SK-MEL-5 (cell line): ENCODE results near the gene FXYD5. TPM values are rescaled to one million over a fixed set of nuclear protein-coding genes. Genes with fewer than 3 reads are reported as not detected.
"Not testable (repeated sequence)": the region's sequence is repeated elsewhere in the genome, so short reads cannot be mapped to it uniquely, and the experiment has no call there.

ENCODE experiments used
- DNase-seq: peaks from one replicate; pipeline ENCODE4 v3.0.0-alpha.2; 2016; ENCODE audit warnings: low read depth, low spot score
- in situ Hi-C: cut with HindIII; loops from 2 replicates; pipeline ENCODE4 v1.10.0; 2016; ENCODE audit warnings: low sequenced_read_pairs, high pct_unique_total_duplicates, low pct_unique_long_range_greater_than_20kb
- total RNA-seq: library from RNA; depleted of rRNA; stranded (reverse); fragments of >200 nt; shearing (Covaris generic); gene quantifications from 2 replicates; pipeline ENCODE4 v1.2.3, GENCODE V29; 2014

The FXYD5 gene
- total RNA-seq, 1 experiment from 2014 or later: 79.3 TPM

- in situ Hi-C loops: no loop called here
- no peak for DNase-seq
These were observed 41.3 kb downstream of the FXYD5 start for GRCh38 chr19:35195830-35196229.

GRCh38 chr19:35196861-35197260 is 42.3 kb downstream of the FXYD5 start:
- in situ Hi-C loops, DNase-seq: not testable (repeated sequence)

DNA sequence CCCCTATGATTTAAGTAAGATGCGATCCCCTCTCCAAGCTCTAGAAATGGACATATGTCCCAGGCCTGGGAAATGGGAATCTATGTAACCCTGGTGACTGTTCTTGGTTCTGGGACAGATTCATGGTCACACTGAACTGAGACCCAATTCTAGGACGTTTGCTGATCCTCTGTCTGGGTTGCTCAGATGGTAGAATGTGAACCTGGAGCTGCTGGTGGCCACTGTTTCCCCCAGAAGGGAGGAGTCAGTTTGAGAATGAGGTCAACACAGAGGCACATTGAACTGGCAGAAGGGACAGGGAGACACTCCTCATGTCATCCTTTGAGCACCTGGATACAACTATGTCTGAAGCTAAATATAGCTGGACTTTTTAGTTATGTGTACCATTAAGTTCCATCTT is 44.9 kb downstream of the FXYD5 start:
- no peak for DNase-seq
- in situ Hi-C loops: no loop called here

DNA sequence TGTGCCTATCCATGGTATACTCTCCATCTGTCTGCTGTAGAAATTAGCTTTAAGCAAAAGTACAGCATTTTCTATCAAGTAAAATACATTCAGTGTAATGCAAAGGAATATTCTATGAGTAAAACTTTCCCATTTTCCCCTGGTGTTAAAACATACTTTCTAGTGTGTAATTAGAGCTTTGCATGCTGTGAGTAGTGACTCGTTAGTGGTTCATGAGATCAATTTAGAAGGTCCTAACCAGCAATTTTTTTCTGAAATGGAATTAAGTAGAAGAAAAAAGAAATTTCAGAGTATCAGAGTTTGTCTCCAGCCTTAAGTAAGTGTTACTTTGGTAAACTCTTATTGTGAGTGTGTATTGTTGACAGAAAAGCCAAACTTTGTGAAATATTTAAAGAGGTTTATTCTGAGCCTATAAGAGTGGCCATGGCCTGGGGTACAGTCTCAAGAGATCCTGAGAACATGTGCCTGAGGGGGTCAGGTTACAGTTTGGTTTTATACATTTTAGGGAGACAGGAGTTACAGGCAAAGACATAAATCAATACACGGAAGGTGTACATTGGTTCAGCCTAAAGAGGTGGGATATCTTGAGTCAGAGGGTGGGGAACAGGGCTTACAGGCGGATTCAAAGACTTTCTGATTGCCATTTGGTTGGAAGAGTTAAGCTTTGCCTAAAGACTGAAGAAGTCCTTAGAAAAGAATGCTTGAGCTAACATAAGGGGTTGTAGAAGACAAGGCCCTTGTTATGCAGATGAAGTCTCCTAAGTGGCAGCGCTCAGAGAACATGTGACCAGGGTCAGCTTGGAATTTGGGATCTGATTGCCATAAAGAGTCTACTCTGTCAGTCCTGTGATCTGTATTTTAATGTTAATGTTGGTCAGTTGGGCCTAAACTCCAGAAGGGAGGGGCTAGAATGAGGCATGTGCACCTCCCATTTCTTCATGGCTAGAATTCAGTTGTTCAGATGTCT is 48.5 kb downstream of the FXYD5 start:
- DNase-seq: no peak

DNA sequence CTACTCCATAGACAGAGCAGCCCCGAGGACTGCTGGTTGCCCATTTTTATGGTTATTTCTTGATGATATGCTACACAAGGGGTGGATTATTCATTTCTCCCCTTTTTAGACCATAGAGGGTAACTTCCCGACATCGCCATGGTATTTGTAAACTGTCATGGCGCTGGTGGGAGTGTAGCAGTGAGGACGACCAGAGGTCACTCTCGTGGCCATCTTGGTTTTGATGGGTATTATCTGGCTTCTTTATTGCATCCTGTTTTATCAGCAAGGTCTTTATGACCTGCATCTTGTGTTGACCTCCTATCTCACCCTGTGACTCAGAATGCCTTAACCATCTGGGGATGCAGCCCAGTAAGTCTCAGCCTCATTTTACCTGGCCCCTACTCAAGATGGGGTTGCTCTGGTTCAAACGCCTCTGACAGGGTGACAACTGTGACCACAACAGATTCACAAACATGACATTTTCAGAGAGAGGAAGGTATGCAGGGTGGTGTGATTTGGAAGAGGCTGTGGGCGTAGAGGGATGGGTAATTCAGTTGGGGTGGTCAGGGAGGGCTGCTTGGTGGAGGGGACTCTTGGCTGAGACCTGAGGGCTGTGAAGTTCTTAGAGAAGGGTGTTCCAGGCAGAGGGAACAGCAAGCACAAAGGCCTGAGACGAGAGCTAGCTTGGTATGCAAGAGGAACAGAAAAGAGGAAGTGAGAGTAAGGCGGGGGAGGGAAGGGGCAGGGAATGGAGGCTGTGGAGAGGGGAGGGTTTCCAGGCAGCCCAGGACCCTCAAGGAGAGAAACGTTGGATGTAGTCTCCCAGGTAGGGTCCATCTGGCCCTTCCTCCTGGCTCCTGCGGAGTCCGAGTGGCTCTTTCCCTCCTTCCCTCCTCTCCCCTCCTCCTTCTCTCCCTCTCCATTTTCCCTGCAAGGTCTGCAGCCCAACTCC is 50.5 kb downstream of the FXYD5 start:
- in situ Hi-C loops: no loop called here

More for the DNA sequence above, 48.5 kb downstream of the FXYD5 start:
- in situ Hi-C loops: no loop called here

GRCh38 chr19:35205733-35206323 is 51.3 kb downstream of the FXYD5 start:
- in situ Hi-C loops: no loop called here
- DNase-seq: no peak

More for the DNA sequence above, 50.5 kb downstream of the FXYD5 start:
- no peak for DNase-seq

DNA sequence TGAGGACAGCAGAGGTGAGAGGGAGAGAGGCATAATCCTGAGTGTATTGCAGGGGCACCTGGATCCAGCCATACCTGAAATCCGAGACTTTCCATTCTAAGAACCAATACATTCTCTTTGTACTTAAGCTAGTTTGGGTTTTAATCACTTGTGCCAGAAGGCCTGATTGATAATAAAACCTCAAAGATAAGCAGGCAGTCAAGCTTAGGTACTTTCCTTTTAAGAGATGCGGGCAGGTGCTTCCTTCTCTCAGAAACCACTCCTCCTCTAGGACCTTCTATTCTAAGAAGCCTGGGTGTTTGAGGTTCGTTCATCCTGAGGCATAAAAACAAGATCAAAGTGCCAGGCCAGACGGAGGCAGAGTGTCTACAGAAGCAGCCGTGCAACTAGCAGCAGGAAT is 51.8 kb downstream of the FXYD5 start:
- DNase-seq: no peak
- in situ Hi-C loops: no loop called here

- in situ Hi-C loops: no loop called here
- no peak for DNase-seq
These were observed 52.3 kb downstream of the FXYD5 start for GRCh38 chr19:35206855-35207254.

GRCh38 chr19:35207391-35207871 is 52.9 kb downstream of the FXYD5 start:
- no peak for DNase-seq
- in situ Hi-C loops: no loop called here

- DNase-seq: no peak
- in situ Hi-C loops: no loop called here
These were observed 53.6 kb downstream of the FXYD5 start for GRCh38 chr19:35208121-35208520.

GRCh38 chr19:35209646-35210045 is 55.1 kb downstream of the FXYD5 start:
- in situ Hi-C loops: no loop called here
- DNase-seq: no peak

DNA sequence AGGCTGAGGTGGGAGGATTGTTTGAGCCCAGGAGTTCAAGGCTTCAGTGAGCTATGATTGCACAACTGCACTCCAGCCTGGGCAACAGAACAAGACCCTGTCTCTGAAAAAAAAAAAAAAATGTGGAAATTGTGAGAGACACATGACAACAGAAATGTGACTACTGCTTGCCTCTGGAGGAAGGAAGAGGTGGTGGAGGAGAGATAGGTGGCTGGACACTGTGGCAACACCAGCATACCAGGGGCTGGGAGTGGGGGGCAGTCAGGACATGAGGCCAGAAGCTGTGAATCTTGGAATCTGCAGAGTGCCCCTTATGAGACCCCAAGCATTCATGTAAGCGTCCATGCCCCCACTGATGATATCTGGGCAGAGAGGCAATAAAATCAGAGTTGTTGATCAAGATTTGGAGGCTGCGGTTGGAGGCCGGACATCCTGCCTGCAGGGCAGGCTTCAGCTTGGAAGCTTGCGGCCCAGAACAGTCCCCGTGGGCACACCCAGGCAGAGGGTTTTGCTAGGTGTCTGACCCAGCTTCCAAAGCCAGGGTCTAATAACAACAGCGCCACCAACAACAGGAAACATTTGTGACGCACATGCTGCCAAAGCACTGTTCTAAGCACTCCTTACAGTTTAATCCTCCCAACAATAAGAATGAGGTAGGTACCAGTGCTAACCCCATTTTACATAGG is 57.2 kb downstream of the FXYD5 start:
- DNase-seq: peak; percentile 31
- in situ Hi-C loops: no loop called here

GRCh38 chr19:35212241-35212640 is 57.7 kb downstream of the FXYD5 start:
- no peak for DNase-seq

DNA sequence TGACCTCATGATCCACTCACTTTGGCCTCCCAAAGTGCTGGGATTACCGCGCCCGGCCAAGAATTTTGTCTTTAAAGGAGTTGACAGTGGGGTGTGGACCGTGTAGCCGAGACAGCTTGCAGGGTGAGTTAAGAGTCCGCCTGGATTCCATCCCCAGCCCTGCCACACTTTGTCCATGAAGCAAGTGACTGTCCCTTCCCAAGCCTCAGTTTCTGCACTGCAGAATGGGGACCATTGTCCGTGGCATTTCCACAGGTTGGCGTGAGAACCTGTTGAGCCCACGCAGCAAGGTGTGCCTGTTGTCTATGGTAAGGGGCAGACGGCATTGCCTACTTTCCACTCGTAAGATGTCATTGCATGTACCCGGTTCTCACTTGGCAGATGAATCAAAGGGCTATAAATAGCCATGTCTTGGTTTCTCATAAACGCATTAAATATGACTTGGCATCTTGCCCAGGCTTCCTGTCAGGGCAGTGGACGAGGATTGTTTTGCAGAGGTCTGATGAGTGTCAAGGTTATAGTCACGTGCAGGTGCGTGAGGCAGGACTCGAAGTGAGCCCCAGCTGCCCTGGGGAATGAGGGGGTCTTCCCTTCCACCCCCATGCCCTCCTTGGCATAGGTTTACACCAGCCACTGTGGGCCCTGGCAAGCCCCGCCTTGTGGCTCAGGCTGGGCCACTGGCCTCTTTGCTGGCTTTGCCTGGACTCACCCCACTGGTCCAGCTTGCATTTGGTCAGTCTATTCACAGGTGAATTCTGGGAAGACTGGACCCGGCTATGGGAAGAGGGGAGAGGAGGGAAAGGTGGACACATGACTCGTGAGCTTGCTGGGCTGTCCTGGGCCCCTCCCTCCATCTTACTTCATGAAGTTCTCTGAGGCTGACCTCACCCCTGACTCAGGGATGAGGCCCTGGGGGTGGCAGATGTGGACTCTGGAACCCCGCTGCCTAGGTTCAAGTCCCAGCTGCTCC is 59.4 kb downstream of the FXYD5 start:
- peak; percentile 92 for DNase-seq
- in situ Hi-C loops: no loop called here

More at GRCh38 chr19:35212241-35212640, 57.7 kb downstream of the FXYD5 start:
- in situ Hi-C loops: no loop called here

DNA sequence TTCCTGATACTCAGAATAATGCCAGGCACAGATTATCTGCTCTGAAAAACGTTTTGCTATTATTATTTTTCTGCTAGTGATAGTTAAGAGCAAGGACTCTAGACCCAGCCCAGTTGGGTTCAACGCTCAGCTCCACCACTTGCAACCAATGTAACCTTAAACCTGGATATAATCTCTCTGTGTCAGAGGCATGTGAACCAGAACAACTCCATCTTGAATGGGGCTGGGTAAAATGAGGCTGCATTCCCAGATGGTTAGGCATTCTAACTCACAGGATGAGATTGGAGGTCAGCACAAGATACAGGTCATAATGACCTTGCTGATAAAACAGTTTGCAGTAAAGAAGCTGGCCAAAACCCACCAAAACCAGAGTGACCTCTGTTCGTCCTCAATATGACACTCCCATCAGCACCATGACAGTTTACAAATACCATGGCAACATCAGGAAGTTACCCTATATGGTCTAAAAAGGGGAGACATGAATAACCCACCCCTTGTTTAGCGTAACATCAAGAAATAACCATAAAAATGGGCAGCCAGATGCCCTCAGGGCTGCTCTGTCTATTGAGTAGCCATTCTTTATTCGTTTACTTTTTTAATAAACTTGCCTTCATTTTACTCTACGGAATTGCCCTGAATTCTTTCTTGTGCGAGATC is 60.4 kb downstream of the FXYD5 start:
- in situ Hi-C loops: no loop called here
- no peak for DNase-seq
